ENCODE results near the gene PTPN4.
"Not testable (repeated sequence)": the region's sequence is repeated elsewhere in the genome, so short reads cannot be mapped to it uniquely, and the experiment has no call there.

The PTPN4 gene

DNA sequence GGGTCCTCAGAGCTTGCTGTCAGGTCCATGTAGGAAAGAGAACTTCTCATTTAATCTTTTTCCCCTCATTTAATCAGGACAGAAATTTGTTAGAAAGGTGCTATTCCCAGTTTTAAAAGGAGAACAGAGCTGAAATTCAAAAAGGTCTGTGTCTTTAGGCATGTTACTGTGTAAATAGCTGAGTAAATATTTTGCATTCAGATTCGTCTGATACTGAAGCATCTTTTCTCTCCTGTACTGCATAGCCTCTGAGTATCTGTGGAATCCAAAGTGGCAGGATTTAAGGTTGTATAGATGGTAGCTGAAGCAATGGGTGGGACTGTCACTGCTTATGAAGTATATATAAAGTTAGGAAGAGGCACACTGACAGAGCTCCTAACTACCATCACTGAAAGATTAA lies 9.0 kb downstream of the PTPN4 start:
- DNase-seq, result no peak

DNA sequence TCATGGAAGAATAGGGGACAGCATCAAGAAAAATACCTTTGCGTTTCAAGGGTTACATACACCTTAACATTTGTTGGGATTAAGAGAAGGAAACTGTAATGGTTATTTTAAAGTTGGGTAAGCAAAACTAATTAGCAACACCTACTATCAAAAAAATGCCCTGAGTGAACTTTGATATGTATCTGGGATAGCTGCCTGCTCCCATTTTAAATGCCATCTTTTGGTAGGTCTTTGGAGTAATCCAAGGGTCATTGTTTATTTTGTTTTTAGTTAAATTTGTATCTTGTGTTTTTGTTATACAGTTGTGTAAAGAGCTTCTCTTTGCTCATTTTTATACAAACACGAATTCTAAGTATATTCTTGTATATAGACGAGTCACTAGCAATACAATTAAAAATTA lies 9.9 kb downstream of the PTPN4 start:
- no peak for DNase-seq

DNA sequence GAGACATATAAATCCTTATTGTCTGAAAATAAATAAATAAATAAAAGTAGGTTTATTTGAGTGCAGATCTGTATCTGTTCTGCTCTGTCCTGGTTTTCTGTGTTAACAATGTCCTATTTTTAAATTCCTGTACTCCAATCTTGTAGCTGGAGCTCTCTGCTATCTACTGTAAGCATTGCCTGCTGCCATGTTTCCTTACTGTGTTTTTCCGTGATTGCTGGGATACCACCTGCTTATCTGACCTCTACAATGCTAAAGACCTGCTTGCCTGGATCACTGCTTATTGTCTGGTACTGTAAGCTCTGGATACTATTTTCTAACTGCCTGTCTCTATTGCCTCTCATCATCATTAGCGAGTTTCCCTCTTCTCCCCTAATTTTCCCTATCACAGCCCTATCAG lies 11.6 kb downstream of the PTPN4 start:
- DNase-seq, result no peak

DNA sequence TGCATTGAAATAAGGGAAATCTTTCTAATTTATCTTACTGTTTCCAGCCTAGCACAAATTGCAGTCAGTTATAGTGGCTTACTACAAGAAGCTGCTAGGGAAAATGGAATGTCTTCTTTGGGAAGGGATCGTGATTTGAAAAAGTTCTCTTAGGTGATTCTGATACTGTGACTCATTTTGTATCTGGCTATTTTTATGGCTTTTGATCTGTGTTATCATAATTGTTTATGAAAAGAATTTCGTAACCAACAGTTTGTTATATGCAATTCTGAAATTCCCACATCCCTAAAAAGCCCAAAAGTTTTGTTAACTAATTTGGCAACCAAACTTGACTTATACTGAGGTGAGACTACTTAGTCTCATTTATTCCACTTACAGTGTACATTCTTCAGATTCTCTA lies 12.4 kb downstream of the PTPN4 start:
- DNase-seq, result no peak

DNA sequence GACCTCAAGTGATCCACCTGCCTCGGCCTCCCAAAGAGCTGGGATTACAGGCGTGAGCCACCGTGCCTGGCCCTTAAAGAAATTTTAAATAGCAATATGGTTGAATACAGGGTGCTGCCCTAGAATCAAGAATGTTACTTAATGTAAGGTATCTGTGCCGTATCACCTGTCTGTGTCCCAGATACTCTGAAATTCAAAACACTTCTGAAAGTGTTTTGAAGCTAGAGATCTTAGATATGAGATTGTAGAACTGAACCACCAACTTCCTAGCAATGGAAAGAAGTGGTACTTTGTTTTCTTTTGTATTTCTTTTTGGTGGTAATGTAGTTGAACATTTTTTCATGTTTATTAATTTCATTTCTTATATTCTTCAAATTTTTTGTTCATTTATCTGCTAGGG lies 13.0 kb downstream of the PTPN4 start:
- no peak for DNase-seq

DNA sequence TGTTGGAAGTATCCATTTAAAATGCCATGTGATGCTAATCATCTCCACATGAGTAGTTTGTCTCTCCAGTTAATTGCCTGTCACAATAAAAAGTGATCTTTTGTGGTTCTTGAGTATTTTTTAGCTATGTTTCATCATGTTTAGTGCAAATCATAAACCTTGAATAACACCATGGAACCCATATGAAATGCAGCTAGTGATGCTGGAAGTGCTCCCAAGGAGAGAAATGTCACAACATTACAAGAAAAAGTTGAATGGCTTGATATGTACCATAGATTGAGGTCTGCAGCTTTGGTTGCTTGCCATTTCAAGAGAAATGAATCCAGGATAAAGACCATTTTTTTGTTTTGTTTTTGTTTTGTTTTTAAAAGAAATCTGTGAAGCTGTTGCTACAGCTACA lies 14.3 kb downstream of the PTPN4 start:
- DNase-seq, result no peak

DNA sequence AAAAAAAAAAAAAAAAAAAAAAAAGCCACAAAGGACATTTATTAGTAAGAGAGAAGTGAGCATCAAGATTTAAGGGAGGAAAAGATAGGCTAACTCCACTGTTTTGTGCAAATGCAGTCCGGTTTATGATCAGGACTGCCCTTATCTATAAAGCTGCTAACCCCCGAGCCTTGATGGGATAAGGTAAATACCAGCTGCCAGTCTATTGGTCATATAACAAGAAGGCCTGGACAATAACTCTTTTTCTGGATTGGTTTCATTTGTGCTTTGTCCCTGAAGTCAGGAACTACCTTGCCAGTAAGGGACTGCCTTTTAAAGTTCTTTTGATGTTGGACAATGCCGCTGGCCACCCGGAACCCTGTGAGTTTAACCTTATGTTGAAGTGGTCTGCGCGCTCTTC lies 15.4 kb downstream of the PTPN4 start:
- DNase-seq, result no peak

DNA sequence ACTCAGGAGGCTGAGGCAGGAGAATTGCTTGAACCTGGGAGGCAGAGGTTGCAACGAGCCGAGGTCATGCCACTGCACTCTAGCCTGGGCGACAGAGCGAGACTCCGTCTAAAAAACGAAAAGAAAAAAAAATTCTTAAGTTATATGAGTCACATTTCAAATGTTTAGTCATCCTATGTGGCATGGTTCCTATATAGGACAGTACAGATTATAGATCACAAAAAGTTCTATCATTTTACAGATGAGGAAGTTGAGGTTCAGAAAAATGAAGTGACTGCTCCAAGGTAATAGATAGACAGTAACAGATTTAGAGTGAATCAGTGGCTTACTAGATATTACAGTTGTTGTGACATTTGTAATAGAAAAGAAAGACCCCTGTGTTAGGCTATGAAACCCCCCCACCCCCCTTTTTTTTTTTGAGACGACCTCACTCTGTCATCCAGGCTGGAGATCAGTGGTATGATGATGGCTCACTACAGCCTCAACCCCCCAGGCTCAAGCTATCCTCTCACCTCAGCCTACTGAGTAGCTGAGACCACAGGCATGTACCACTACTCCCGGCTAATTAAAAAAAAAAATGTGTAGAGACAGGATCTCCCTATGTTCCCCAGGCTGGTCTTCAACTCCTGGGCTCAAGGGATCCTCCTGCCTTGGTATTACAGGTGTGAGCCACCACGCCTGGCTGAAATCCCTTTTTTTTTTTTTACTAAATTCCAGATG lies 22.7 kb downstream of the PTPN4 start:
- no peak for DNase-seq

DNA sequence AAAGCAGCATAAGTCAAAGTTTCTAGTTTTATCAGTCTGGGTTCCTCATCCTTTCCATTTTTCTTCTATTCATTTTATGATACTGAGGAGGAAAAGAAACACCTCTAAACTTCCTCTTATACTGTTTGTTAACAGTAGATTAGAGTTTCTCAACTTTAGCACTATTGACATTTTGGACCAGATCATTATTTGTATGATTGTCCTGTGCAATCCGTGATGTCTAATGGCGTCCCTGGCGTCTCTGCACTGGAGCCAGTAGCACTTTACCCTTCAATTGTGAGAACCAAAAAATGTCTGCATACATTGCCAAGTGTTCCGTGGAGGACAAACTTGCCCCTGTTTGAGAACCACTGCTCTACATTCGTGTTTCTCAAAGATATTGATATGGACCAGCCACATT lies 25.2 kb downstream of the PTPN4 start:
- DNase-seq, result no peak

DNA sequence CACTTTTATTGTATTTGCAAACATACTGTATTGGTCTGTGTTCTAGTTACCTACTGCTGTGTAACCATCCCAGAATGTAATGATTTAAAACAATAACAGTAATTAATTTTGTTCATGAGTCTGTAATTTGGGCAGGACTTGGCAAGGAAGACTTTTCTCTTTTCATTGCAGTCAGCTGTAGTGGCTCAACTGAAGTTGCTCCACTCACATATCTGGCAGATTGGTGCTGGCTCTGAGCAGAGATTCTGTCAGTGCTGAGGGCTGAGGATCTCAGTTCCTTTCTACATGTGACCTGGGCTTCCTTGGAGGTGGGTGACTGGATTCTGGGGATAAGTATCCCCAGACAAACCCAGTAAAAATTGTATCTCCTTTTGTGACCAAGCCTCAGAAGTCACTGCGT lies 26.6 kb downstream of the PTPN4 start:
- no peak for DNase-seq

DNA sequence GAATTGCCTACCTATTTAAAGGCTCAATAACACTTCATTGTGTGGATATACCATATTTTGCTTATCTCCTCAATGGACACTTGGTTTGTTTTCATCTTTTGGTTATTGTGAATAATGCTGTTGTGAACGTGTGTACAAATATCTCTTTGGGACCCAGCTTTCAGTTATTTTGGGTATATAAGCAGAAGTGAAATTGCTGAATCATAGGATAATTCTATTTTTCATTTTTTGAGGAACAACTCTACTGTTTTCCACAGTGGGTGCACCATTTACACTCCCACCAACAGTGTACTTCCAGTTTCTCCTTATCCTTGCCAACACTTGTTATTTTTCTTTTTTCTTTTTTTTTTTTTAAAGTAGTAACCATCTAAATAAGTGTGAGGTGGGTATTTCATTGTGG lies 29.0 kb downstream of the PTPN4 start:
- no peak for DNase-seq

DNA sequence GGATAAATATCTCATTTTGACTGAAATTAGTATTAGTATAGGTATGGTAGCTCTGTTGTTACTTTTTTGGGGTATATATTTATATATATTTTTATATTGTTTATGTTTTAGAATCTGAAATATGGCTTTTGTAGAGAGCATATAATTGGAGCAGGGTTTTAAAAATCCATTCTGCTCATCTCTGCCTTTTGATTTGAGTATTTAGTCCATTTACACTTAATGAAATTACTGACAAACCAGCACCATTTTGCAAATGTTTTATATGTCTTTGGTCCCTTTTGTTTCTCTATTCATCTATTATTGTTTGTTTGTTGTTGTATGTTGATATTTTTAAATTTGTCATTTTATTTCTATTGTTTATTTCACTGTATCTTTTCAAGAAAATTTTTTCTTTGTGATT lies 30.7 kb downstream of the PTPN4 start:
- DNase-seq, result no peak

DNA sequence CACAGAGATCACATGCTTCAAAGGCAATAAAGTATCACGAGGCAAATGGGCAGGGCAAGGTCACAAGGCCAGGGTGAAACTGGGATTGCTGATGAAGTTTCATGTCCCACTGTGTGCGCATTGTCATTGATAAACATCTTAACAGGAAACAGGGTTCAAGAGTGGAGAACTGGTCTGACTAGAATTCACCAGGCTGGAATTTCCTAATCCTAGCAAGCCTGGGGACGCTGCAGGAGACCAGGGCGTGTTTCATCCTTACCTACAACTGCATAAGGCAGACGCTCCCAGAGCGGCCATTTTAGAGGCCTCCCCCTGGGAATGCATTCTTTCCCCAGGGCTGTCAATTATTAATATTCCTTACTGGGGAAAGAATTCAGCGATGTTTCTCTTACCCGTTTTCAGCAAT lies 33.2 kb downstream of the PTPN4 start:
- DNase-seq, result no peak

DNA sequence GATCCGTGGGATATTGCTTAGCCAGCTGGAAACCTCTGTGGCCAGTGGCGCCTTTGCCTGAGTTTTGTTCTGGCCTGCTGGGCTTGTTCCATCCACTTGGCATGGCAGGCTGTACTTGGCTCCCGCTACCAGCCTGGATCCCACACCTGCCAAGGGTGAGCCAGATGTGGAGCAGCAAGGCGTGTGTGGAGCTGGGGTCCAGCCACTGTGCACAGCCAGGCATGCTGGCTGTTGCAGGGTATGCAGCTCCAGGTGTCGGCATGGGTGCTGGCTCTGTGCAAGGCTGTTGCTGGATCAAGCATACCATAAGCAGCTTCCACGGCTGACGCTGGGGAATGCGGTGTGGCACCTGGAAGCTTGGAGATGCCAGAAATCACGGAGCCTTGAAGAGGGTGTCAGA lies 34.5 kb downstream of the PTPN4 start:
- no peak for DNase-seq

DNA sequence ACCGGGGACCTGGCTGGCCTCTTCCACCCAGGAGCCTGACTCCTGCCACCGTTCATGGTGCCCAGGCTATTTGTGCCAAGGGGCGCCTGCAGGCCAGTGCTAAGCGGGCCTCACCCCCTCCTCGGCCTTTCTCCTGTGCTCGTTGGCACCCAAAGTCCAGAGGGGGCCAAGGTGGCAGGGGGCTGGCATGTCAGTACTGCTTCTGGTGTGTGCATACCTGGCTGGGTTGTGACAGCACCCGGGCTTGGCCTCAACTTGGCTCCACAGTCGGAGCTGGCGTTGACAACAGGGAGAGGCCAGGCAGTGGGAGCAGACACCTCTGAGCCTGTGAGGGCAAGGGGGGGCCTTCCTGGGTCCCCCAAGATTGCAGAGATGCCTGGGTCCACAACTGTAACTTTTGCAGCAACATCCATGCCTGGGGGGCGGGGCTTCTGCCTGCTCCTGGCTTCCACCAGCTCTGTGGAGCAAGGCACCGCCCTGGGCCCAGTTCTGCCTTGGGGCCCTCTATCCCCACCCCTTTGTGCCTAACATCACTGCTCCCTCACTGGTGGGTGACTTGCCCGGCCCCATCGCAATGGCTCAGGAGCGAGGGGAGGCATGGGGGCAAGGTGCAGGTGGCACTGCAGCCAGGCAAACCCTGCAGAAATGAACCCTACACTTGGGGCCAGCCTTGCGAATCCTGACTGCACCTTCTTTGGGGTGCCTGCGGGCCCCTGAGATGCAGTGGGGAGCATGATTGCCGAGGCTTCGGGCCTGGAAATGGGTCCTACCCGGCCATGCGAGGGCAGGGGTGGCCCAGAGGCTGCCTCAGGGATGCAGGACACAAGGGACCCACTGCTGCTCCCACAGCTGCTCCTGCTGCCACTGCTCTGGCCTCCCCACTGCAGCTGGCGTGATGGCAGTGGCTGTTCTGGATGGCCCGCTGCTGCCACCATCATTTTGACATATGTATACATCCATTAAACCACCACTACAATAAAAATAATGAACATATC lies 35.9 kb downstream of the PTPN4 start:
- no peak for DNase-seq

DNA sequence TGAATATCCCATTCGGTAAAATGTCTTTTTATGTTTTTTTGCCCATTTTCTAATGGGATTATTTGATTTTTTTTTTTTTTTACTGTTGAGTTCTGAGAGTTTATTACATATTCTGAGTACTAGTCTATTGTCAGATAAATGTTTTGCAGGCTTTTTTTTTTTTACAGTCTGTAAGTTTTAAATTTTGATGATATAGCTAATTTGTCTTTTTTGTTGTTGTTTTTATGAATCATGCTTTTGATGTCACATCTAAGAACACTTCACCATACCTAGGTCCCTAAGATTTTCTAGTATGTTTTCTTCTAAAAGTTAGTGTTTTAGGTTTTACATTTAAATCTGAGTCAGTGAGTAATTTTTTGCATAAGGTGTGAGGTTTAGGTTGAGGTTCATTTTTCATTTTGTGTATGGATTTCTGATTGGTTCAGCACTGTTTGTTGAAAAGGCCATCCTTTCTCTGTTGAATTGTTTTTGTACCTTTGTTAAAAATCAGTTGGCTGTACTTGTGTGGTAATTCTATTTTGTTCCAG lies 40.7 kb downstream of the PTPN4 start:
- DNase-seq, result no peak

DNA sequence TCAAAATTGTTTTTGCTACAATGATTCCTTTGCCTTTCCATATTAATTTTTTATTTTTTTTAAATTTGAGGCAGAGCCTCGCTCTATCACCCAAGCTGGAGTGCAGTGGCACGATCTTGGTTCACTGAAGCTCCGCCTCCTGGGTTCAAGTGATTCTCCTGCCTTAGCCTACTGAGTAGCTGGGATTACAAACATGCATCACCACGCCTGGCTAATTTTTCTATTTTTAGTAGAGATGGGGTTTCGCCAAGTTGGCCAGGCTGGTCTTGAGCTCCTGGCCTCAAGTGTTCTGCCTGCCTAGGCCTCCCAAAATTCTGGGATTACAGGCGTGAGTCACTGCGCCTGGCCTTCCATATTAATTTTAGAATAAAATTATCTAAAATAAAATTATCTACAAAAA lies 41.3 kb downstream of the PTPN4 start:
- DNase-seq, result no peak

DNA sequence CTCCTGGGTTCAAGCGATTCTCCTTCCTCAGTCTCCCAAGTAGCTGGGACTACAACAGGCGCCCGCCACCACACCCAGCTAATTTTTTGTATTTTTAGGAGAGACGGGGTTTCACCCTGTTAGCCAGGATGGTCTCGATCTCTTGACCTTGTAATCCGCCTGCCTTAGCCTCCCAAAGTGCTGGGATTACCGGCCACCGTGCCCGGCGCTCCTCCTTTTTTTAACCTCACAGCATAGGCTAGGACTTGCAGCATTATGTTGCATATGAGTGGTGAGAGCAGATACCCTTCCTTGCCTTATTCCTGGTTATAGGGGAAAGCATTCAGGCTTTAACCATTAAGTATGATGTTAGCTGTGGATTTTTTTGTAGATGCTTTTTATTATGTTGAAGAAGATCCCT lies 42.3 kb downstream of the PTPN4 start:
- not testable (repeated sequence) for DNase-seq

DNA sequence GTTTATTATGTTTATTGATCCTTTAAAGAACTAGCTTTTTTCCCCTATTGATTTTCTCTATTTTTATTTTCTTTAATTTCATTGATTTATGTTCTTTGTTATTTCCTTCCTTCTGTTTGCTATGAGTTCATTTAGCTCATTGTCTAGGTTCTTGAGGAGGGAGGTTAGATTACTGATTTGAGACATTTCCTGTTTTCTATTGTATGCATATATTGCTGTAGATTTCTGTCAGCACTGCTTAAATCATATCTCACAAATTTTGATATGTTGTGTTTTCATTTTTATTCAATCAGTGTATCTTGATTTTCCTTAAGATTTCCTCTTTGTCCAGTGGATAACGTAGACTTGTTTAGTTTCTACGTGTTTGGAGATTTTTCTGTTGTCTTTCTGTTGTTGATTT lies 43.4 kb downstream of the PTPN4 start:
- no peak for DNase-seq

DNA sequence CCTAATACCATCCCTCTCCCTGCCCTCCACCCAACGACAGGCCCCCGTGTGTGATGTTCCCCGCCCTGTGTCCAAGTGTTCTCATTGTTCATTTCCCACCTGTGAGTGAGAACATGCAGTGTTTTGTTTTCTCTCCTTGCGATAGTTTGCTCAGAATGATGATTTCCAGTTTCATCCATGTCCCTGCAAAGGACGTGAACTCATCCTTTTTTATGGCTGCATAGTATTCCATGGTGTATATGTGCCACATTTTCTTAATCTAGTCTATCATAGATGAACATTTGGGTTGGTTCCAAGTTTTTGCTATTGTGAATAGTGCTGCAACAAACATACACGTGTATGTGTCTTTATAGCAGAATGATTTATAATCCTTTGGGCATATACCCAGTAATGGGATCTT lies 44.7 kb downstream of the PTPN4 start:
- DNase-seq, result not testable (repeated sequence)

DNA sequence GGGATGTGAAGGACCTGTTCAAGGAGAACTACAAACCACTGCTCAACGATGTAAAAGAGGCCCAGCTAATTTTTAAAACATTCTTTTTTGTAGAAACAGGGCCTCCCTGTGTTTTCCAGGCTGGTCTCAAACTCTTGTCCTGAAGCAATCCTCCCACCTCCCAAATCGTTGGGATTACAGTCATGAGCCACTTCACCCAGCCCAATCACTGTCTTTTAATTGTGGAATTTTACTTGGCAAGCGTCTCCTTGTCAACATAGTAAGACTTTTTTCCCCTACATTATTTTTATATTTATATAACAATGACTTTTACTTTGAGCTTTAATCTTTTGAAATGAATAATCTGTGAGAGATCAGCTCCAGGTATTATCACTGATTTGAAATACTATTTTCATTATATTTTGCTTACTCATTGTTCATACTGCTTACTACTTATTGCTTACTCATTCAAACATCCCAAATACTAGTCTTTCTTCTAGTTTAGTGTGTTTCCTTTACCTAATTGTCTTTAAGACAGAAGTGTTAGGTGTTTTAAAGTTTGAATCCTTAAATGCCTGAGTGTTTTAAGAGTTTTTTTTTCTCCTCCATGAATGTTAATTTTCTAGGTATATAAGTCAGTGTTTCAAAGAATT lies 48.9 kb downstream of the PTPN4 start:
- DNase-seq, result no peak

DNA sequence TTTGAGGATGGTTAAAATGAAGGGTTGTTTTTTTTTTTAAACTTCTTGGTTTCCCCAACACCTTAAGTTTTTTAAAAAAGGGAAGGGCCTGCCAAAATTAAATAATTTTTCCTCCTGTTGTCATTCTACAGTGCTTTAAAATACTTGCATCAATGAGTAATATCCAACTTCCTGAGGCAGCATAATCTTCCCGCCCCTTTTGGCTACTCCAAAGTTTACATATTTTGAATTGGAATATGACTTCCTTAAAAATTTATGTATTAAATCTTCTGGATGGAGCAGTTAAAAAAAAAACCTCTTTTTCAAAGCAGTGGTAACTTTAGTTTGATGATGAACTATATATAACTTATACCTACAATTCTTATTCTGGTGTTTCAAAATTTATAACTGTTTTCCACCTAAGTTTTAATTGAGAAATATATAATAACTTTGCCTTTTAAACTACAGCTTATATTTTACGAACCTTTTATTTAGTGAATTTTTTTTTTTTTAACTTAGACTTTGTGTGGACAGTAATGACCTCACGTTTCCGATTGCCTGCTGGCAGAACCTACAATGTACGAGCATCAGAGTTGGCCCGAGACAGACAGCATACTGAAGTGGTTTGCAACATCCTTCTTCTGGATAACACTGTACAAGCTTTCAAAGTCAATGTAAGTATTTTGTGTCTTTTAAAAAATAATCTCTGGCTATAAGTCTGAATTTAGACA lies 49.8 kb downstream of the PTPN4 start:
- DNase-seq, result no peak

DNA sequence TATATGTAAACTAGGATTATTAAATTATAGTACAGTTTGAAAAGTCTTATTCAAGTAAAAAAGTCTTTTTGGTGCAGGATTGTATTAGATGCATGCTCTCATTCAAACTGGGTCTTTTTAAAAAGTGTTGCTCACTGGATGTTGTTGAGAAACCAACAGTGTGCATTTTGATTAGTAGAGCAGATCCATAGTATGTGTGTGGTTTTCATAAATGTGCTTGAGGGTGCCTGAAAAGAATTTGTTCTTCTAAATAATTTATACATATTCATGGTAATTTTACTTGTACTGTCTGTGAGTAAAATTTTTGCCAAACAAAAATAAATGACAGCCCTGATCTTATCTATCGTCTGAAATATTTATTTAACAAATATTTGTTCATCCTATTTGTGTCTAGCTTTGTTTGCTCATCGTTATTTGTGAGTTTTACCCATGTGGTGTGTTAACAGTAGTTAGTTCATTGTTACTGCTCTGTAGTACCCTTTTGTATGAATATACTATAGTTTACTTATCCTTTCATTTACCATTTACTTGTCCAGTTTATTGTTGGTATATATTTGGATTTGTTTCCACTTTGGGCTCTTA lies 50.4 kb downstream of the PTPN4 start:
- DNase-seq, result no peak

Data from activated naive CD4-positive, alpha-beta T cell (primary cell).